NCI-H345 (cell line): Measurements from ENCODE around the gene IBA57.

ENCODE experiments used
- DNase-seq: peaks from one replicate; lab custom pipeline; 2025; lab: John Stamatoyannopoulos, UW

IBA57 gene

GRCh38 chr1:228190778-228191177 lies 25.2 kb downstream of the IBA57 start:
- no peak for DNase-seq

GRCh38 chr1:228194436-228194835 lies 28.8 kb downstream of the IBA57 start:
- no peak for DNase-seq

- DNase-seq: no peak
These were observed 29.6 kb downstream of the IBA57 start for GRCh38 chr1:228194921-228195812.

- no peak for DNase-seq
These were observed 32.0 kb downstream of the IBA57 start for GRCh38 chr1:228197555-228198147.

GRCh38 chr1:228198977-228199590 lies 33.5 kb downstream of the IBA57 start:
- no peak for DNase-seq

- DNase-seq: peak; percentile 16
These were observed 39.4 kb downstream of the IBA57 start for GRCh38 chr1:228204958-228205357.

GRCh38 chr1:228205526-228206436 lies 40.2 kb downstream of the IBA57 start:
- peak; percentile 45 for DNase-seq

- no peak for DNase-seq
These were observed 41.2 kb downstream of the IBA57 start for GRCh38 chr1:228206582-228207351.

- no peak for DNase-seq
These were observed 41.8 kb downstream of the IBA57 start for GRCh38 chr1:228207381-228207810.

- DNase-seq: no peak
These were observed 42.5 kb downstream of the IBA57 start, which contains the start of gene OBSCN for GRCh38 chr1:228207851-228208821. TSS of gene OBSCN (plus strand) at chr1:228208044. CDS start at chr1:228211784, 3,740 bp downstream.

- DNase-seq: no peak
These were observed 43.4 kb downstream of the IBA57 start for GRCh38 chr1:228208831-228209551.

- no peak for DNase-seq
These were observed 44.1 kb downstream of the IBA57 start for GRCh38 chr1:228209657-228210056.

- DNase-seq: no peak
These were observed 44.6 kb downstream of the IBA57 start for GRCh38 chr1:228210076-228210651.

GRCh38 chr1:228210712-228211530 lies 45.3 kb downstream of the IBA57 start:
- DNase-seq: no peak

- DNase-seq: no peak
These were observed 46.2 kb downstream of the IBA57 start for GRCh38 chr1:228211531-228212414.

- no peak for DNase-seq
These were observed 46.9 kb downstream of the IBA57 start for GRCh38 chr1:228212415-228212965.
